ENCODE measurements around the gene CDH11. TPM values are rescaled to one million over a fixed set of nuclear protein-coding genes. Genes with fewer than 3 reads are reported as not detected.

CDH11 gene
- total and polyA plus RNA-seq, 10 of the 15 experiments (the other 5 are each of a cell fraction or from before 2014, with no cell fraction given): 0.31 to 9.7 (median 0.87) TPM

- TF ChIP-seq CEBPZ (IDR thresholded peaks at IDR 0.05; ENCODE audit: low read depth, low read length): no peak
- no peak for TF ChIP-seq ZNF24 (IDR thresholded peaks at IDR 0.05)
- no peak for TF ChIP-seq ZNF274 (IDR thresholded peaks at IDR 0.05; ENCODE audit: insufficient read depth, insufficient read length)
- TF ChIP-seq, protein P1, sequence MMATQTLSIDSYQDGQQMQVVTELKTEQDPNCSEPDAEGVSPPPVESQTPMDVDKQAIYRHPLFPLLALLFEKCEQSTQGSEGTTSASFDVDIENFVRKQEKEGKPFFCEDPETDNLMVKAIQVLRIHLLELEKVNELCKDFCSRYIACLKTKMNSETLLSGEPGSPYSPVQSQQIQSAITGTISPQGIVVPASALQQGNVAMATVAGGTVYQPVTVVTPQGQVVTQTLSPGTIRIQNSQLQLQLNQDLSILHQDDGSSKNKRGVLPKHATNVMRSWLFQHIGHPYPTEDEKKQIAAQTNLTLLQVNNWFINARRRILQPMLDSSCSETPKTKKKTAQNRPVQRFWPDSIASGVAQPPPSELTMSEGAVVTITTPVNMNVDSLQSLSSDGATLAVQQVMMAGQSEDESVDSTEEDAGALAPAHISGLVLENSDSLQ (IDR thresholded peaks at IDR 0.05): no peak
- no peak for TF ChIP-seq ZNF217 (IDR thresholded peaks at IDR 0.05)
- no peak for TF ChIP-seq KDM1A (IDR thresholded peaks at IDR 0.05; ENCODE audit: borderline replicate concordance)
- TF ChIP-seq HCFC1 (IDR thresholded peaks at IDR 0.05; ENCODE audit: low read length): no peak
- no peak for TF ChIP-seq RAD21 (IDR thresholded peaks at IDR 0.05; ENCODE audit: insufficient read depth, low read depth, low read length)
These were observed 50.2 kb downstream of the CDH11 start (continued) for GRCh38 chr16:65071433-65072311.

All from GM12878 (cell line).